Transverse colon (tissue), 4 donors: ENCODE data around the gene PRKACB. TPM values are rescaled to one million over a fixed set of nuclear protein-coding genes. Genes with fewer than 3 reads are reported as not detected.

Experiments
- DNase-seq: peaks from one replicate; pipeline ENCODE4 v3.0.0-alpha.2; 2019
- H3K27ac ChIP-seq, 4 donors: fragments of 200-600 bp; sonication (generic); 2 replicates each; pipeline ENCODE4 v1.5.1; 2016 to 2018; ENCODE audit warnings: inconsistent platforms in 4 of 4
- H3K27me3 ChIP-seq: fragments of 200-600 bp; sonication (generic); 2 replicates; pipeline ENCODE4 v1.5.1; 2017; ENCODE audit warnings: inconsistent platforms
- H3K36me3 ChIP-seq, 4 donors: fragments of 200-600 bp; sonication (generic); 2 replicates each; pipeline ENCODE4 v1.5.1; 2017 to 2019; ENCODE audit warnings: inconsistent platforms in 4 of 4
- H3K4me1 ChIP-seq, 4 donors: fragments of 200-600 bp; sonication (generic); 2 replicates each; pipeline ENCODE4 v1.5.1; 2017 to 2020; ENCODE audit warnings: inconsistent platforms in 4 of 4
- H3K4me3 ChIP-seq, 4 donors: fragments of 200-600 bp; sonication (generic); 1 replicate in 1 of 4; 2 replicates in 3 of 4; pipeline versions ENCODE4 v1.5.1 to v1.6.1; 2017 to 2019; ENCODE audit warnings: inconsistent platforms in 4 of 4
- H3K9me3 ChIP-seq, 2 donors: fragments of 200-600 bp; sonication (generic); 2 replicates each; pipeline ENCODE4 v1.5.1; 2017 to 2019; ENCODE audit warnings: inconsistent platforms in 2 of 2
- CTCF ChIP-seq, 5 experiments: fragments of 200-600 bp in 3 of 5; fragments of 450-650 bp in 2 of 5; sonication (generic) in 3 of 5; IDR thresholded peaks; 1 replicate in 2 of 5; 2 replicates in 3 of 5; pipeline ENCODE4 v1.5.1; 2016 to 2017; ENCODE audit warnings: antibody characterized with exemption in 5 of 5, inconsistent platforms in 3 of 5, mild to moderate bottlenecking in 2 of 5, moderate library complexity in 1 of 5
- EP300 ChIP-seq: sonication (generic); formaldehyde crosslinking; IDR thresholded peaks from one replicate; pipeline ENCODE4 v1.6.1; 2017; ENCODE audit warnings: antibody characterized with exemption, low read depth
- POLR2A ChIP-seq: fragments of 450-650 bp; IDR thresholded peaks from one replicate; pipeline ENCODE4 v1.6.1; 2016; ENCODE audit warnings: antibody characterized with exemption, mild to moderate bottlenecking, moderate library complexity
- POLR2AphosphoS5 ChIP-seq, 3 donors: sonication (generic); formaldehyde crosslinking; IDR thresholded peaks; one replicate each; pipeline ENCODE4 v1.6.1; 2016; ENCODE audit warnings: antibody characterized with exemption in 3 of 3
- WGBS, 2 donors: methylation state at CpG; one replicate each; pipeline ENCODE4 v1.1.5; 2018; ENCODE audit warnings: low coverage in 1 of 2; 5-methylcytosine and 5-hydroxymethylcytosine counted together
- in situ Hi-C, 4 donors: fragments of 200-750 bp; cut with MboI; loops; one replicate each; pipeline versions ENCODE4 v1.15.0 to v1.15.1; 2017; ENCODE audit warnings: low sequenced_read_pairs in 3 of 4, low pct_ligation_motif_present in 1 of 4, low pct_unique_long_range_greater_than_20kb in 1 of 4
- intact Hi-C: fragments of 100-400 bp; cut with DNase I; formaldehyde crosslinking; loops from one replicate; pipeline ENCODE4 v1.15.1; 2023; ENCODE audit warnings: low total_unique reads
- total RNA-seq, 4 donors: library from RNA; depleted of rRNA; stranded (reverse); fragments of >200 nt; gene quantifications; one replicate each; pipeline ENCODE4 v1.1.0, GENCODE V29; 2016

The PRKACB gene
- total RNA-seq, 4 donors from 2014 or later: 34.6 to 115 (median 79.2) TPM

GRCh38 chr1:84122780-84123382, 21.2 kb upstream of the PRKACB start:
- WGBS, 2 donors: 10% methylated on average over 2 of the region's 2 CpGs
- H3K27ac ChIP-seq: no peak overlapping the region
- no peaks in the 10 kb centered on the region for H3K36me3 ChIP-seq
- in situ Hi-C loops: loop anchor here in 3 of 4 donors (10.0 to 25.0 kb wide), 2 partner anchors 186 to 198 kb away; no protein-coding TSS in a partner anchor
- TF ChIP-seq POLR2A (no peak), POLR2AphosphoS5 (IDR thresholded peaks at IDR 0.05) (no peak), CTCF (IDR thresholded peaks at IDR 0.05) (peak; percentile 58 to 69 (median 61)), EP300 (no peak)
- no peaks in the 10 kb centered on the region for H3K4me1 ChIP-seq
- intact Hi-C loops: loop anchor here (5.0 kb wide), 1 partner anchor 191 kb away; no protein-coding TSS in a partner anchor
- H3K4me3 ChIP-seq: no peak overlapping the region
- no peaks in the 10 kb centered on the region for H3K9me3 ChIP-seq
- DNase-seq: peak; percentile 60
- H3K27me3 ChIP-seq: no peaks in the 10 kb centered on the region

GRCh38 chr1:84133479-84133878, 10.6 kb upstream of the PRKACB start:
- Histone ChIP-seq H3K27ac (no peak overlapping the region), H3K36me3 (no peaks in the 10 kb centered on the region), H3K4me3 (no peak overlapping the region), H3K4me1 (no peaks in the 10 kb centered on the region), H3K9me3 (no peaks in the 10 kb centered on the region), H3K27me3 (no peaks in the 10 kb centered on the region)
- in situ Hi-C loops (loop anchor here (10.0 to 25.0 kb wide), 6 partner anchors 291 to 804 kb away; no protein-coding TSS in a partner anchor), intact Hi-C loops (no loop called here)
- TF ChIP-seq POLR2AphosphoS5 (IDR thresholded peaks at IDR 0.05) (no peak), POLR2A (no peak), CTCF (IDR thresholded peaks at IDR 0.05) (no peak), EP300 (no peak)
- 88 to 90% methylated on average over 2 to 7 of the region's 7 CpGs for WGBS, 2 donors
- DNase-seq: no peak

- DNase-seq: no peak
- Histone ChIP-seq H3K9me3 (peaks cover 0 to 5% of the 10 kb centered on the region in 2 donors), H3K4me1 (no peaks in the 10 kb centered on the region), H3K36me3 (no peaks in the 10 kb centered on the region), H3K27me3 (no peaks in the 10 kb centered on the region), H3K27ac (no peak overlapping the region), H3K4me3 (no peak overlapping the region)
- intact Hi-C loops: no loop called here
- in situ Hi-C loops: loop anchor here (10.0 to 25.0 kb wide), 6 partner anchors 289 to 802 kb away; no protein-coding TSS in a partner anchor
- TF ChIP-seq CTCF (IDR thresholded peaks at IDR 0.05) (no peak), EP300 (no peak), POLR2A (no peak), POLR2AphosphoS5 (IDR thresholded peaks at IDR 0.05) (no peak)
Observed at GRCh38 chr1:84135341-84135740, 8.7 kb upstream of the PRKACB start.

GRCh38 chr1:84141182-84142003, 2.7 kb upstream of the PRKACB start:
- H3K9me3 ChIP-seq: peaks cover 0 to 5% of the 10 kb centered on the region in 2 donors
- H3K4me1 ChIP-seq: peaks cover 0 to 28% (median 4%) of the 10 kb centered on the region in 4 donors
- no peak for DNase-seq
- in situ Hi-C loops: loop anchor here (25.0 kb wide), 3 partner anchors 471 to 796 kb away; no protein-coding TSS in a partner anchor
- no peaks in the 10 kb centered on the region for H3K36me3 ChIP-seq
- intact Hi-C loops: loop anchor here (10.0 kb wide), 1 partner anchor 293 kb away; no protein-coding TSS in a partner anchor
- H3K27me3 ChIP-seq: no peaks in the 10 kb centered on the region
- WGBS, 2 donors: 47% methylated on average over 9 of the region's 9 CpGs
- no peak overlapping the region for H3K27ac ChIP-seq
- no peak overlapping the region for H3K4me3 ChIP-seq
- TF ChIP-seq CTCF (IDR thresholded peaks at IDR 0.05): peak; percentile 52 to 73 (median 63)
- no peak for TF ChIP-seq EP300
